HEK293T (cell line): ENCODE data around the gene TGFBR3.

Experiments used
- BHLHE40 ChIP-seq: fragments of 450-650 bp; IDR thresholded peaks from 2 replicates; pipeline ENCODE4 v1.6.1; 2016; ENCODE audit warnings: mild to moderate bottlenecking, moderate library complexity, borderline replicate concordance
- ELF4 ChIP-seq: fragments of 450-650 bp; IDR thresholded peaks from 2 replicates; pipeline ENCODE4 v1.6.1; 2017; ENCODE audit warnings: antibody characterized with exemption
- FOXA1 ChIP-seq: fragments of 450-650 bp; IDR thresholded peaks from 2 replicates; pipeline ENCODE4 v1.6.1; 2016; ENCODE audit warnings: mild to moderate bottlenecking
- NFRKB ChIP-seq: fragments of 450-650 bp; IDR thresholded peaks from 2 replicates; pipeline ENCODE4 v1.6.1; 2016; ENCODE audit warnings: mild to moderate bottlenecking, moderate library complexity
- SUZ12 ChIP-seq: fragments of 450-650 bp; IDR thresholded peaks from 2 replicates; pipeline ENCODE4 v1.6.1; 2016; ENCODE audit warnings: mild to moderate bottlenecking
- ZNF384 ChIP-seq: fragments of 450-650 bp; IDR thresholded peaks from 2 replicates; pipeline ENCODE4 v1.6.1; 2016
- TF ChIP-seq, protein P1 (sequence below): fragments of 450-650 bp; IDR thresholded peaks from 2 replicates; pipeline ENCODE4 v1.6.1; 2016

DNA sequence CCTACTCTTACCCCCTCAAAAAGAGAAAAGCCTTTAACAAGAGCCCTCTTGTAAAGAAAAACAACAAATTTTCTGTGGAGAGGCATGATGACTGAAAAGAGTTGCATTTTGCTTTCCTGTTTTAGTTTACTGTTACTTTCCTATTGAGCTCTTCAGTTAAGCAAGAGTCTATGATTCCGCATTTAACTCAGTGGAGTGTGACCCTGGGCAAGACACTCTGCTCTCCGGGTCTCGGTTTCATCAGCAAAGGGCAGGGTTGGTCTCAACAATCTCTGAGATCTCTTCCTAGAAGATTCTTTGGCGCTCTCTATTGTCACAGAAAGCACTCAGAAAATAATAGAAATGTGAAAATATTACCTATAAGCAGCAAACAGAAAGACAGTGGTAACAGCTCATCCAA, 175.7 kb downstream of the TGFBR3 start:
- no peak for TF ChIP-seq ZNF384
- TF ChIP-seq, protein P1, sequence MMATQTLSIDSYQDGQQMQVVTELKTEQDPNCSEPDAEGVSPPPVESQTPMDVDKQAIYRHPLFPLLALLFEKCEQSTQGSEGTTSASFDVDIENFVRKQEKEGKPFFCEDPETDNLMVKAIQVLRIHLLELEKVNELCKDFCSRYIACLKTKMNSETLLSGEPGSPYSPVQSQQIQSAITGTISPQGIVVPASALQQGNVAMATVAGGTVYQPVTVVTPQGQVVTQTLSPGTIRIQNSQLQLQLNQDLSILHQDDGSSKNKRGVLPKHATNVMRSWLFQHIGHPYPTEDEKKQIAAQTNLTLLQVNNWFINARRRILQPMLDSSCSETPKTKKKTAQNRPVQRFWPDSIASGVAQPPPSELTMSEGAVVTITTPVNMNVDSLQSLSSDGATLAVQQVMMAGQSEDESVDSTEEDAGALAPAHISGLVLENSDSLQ, result no peak
- TF ChIP-seq ELF4, result no peak
- TF ChIP-seq FOXA1, result no peak
- TF ChIP-seq BHLHE40, result no peak
- no peak for TF ChIP-seq NFRKB
- TF ChIP-seq SUZ12, result no peak
